GM19455 (cell line): Measurements from ENCODE around the gene KRT35.

Experiments
- ATAC-seq: cut with Tn5 transposase; IDR thresholded peaks from one replicate; pipeline ENCODE4 v1.9.1; 2021; ENCODE audit not compliant: unreplicated experiment

KRT35 gene

GRCh38 chr17:41512546-41513167, 31.7 kb upstream of the KRT35 start:
- no peak for ATAC-seq

DNA sequence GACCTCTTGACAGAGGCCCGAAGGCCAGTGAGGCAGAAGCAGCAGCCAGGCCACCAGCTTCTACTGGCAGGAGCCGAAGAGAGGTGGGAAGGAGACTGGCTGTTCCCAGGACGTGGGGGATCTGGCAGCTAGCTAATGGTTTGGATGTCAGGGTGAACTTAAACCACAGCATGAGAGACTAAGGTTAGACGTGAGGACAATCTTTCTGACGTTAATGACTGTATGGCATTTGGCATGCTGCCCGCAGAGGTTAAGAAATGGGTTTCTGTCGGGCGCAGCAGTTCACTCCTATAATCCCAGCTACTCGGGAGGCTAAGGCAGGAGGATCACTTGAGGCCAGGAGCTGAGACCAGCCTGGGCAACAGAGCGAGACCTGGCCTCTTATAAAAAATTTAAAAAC, 30.8 kb upstream of the KRT35 start:
- ATAC-seq: no peak

- ATAC-seq: no peak
Observed at GRCh38 chr17:41511116-41511515, 30.2 kb upstream of the KRT35 start.

DNA sequence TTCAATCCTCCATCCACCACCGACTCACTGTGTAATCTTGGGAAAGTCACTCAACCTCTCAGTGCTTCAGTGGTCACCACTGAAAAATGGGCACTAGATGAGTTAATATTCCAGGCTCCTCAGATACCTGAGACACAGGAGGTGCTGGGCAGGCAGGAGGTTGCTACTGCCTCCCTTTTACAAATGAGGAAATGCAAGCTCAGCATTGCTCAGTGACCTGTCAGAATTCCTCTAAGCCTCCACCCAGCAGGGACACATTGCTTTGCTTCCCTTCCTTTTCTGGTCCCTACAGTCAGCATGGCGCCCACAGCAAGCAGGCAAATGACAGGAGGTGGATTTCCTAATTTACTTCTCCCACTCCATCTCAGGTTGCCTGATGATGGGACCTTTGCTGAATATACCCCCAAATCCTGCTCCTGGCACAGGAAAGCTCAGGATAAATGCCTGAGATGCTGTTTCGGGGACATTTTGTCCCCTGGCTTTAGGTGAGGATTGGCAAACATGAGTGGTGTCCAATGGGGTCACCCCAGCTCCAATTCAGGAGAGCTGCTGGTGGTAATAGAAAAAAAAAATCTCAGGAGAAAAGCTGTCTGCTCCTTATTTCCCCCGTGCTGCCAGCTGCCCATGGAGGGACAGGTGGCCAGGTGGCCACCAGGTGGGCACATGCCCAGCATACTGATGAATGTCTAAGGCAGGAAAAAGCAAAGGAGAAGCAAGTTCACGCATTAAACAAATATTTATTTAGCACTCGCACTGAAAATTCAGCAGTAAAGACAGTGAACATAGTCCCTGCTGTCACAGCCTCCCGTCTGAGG, 29.5 kb upstream of the KRT35 start:
- no peak for ATAC-seq

GRCh38 chr17:41507315-41507880, 26.4 kb upstream of the KRT35 start:
- no peak for ATAC-seq

- no peak for ATAC-seq
Observed at GRCh38 chr17:41505809-41506767, 25.1 kb upstream of the KRT35 start.

- no peak for ATAC-seq
Observed at GRCh38 chr17:41505007-41505808, 24.3 kb upstream of the KRT35 start, which contains the start of gene KRT13. TSS of gene KRT13 (minus strand) at chr17:41505612. CDS start at chr17:41505550, 62 bp downstream.

DNA sequence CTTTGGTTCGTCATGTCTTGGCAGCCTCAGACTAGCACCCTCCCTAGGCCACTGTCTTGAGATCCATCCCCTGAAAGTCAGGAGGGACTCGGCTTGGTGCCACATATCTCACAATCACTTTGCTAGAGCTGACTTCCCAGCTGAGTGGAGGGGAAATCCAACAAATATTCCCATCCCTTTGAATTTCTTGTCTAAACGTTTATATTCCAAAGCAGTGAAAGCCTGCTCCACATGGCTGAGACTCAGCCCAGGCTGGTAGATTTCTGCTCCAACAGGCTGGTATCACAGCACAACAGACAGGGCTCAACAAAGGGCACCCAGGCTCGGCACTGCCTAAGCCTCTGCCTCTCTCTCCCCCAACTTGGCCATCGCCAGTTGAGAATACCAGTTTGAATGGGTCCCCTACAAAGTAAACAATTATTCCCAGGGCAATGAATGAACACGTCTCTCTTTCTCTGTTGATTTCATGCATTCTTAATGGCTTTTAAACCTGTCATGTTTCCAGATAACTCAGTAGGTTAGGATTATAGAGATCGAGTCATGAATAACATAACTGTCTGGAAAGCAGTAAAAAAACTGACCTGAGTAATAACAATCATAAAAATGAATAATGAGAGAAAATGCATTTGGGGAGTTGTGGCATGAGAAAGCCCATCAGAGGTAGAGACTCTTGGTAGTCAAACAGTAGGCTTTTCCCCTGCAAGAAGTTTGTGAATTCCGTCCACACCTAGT, 23.5 kb upstream of the KRT35 start:
- no peak for ATAC-seq

GRCh38 chr17:41503202-41503601, 22.3 kb upstream of the KRT35 start:
- ATAC-seq: no peak

DNA sequence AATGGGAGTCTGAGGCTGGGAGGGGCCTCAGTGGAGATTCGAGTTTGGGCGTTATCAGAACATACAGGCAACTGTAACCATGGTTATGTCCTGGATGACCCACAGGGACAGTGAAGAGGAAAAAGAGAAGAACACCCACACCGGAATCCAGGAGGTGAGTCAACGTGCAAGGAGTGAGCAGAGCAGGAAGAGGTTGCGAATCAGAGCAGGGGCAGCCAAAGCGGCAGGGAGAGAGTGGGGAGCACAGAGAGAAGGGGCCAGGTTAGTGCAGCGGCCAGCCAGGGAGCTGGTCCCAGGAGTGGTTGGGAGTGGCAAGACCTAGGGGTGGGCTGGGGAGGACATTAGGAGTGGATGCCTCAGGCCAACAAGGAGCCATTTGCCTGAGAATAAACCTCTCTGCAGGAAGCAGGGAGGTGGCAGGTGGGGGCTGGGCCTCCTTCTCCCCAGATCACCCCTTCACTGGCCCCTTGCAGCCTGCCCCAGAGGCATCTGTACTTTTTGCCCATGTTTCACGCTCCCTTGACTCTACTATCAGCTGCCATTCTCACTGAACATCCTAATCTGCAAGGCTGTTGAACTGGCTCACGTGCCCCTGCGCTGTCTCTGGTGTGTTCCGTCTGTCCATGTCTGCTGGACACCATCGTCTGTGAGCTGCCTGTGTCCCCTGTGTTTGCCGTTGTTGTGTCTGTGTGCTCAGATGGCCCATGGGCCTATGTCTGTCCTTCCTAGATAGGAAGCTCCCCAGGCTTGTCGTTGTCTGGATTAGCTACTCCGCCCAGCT, 19.4 kb upstream of the KRT35 start:
- no peak for ATAC-seq

DNA sequence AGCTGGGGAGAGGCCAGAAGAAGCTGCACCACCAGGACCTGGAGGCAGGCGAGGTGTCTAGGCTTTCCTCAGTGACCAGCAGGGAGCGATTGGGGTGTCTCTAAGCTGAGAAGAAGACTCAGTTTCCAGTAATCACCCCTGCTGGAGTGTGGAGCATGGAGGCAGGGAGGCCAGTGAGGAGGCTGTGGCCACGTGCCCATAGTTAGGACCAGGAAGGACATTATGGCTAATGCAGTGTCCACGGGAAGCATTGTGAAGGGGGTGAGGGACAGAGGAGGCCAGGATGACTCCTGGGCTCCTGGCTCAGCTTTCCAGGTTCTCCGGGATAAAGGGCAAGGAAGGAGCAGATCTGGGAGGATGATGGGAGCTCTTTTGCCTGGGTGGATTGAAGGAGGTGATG, 18.8 kb upstream of the KRT35 start:
- no peak for ATAC-seq

DNA sequence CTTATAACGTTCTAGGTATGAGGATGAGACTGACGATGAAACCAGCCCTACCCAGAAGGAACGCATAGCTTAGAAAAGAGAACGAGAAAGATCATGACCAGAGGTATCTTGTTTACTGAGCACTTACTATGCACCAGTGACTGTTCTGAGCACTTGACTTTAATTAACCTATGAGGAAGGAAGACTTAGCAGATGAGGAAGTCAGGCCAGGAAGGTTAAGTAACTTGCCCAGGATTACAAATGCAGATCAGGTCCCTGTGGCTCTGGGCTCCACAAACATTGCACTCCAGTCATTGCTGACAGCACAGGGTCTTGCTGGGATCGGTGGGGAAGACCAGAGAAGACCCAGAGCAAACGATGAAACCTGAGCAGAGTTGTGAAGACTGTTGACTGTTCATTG, 17.3 kb upstream of the KRT35 start:
- no peak for ATAC-seq

DNA sequence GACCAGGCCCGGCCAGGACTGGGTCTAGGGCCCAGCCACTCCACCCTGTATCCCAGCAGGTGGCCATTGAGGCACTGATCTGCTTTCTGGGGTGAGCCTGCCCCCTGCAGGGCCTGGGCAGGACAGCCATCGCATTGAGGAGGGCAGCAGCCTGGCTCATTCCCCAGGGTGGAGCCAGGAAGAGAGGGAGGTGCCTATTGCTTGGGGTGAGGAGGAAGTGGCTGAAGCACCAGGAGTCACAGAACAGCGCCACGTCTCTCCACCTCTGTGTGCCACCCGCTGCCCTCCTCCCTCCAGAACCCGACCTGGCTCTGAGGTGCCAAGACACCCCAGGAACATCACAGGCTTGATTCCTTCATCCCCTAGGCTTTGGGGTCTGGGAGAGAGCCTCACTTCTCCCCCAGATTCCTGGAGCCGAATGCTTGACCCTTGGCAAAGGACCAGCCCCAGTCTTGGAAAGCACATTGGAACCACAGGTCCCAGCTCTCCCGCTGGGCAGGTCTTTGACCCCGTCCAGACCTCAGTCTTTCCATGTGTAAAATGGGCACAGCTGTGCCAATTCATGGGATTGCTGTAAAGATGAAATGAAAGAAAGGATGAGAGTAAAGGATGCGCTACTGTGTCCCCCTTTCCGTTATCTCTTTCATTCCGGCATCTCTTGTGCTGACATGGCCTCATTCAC, 16.0 kb upstream of the KRT35 start:
- ATAC-seq: no peak

- ATAC-seq: no peak
Observed at GRCh38 chr17:41494524-41494923, 13.6 kb upstream of the KRT35 start.

GRCh38 chr17:41492771-41493170, 11.8 kb upstream of the KRT35 start:
- ATAC-seq: no peak

GRCh38 chr17:41492351-41492750, 11.4 kb upstream of the KRT35 start:
- no peak for ATAC-seq

DNA sequence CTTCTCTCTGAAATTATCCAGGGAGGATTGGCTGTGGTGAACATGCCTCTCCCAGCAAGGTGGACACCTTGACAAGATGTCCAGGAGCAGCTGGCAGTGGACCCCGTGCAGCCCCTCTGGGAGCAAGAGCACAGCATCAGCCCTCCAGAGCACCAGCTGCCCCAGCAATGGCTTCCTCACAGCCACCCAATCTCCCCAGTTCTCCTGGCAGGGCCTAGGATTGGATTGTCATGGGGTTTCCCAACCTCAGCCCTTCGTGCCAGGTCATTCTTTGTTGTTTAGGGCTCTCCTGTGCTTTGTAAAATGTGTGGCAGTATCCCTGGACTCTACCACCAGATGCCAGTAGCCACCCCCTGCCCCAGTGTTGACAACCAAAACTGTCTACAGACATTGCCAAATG, 10.5 kb upstream of the KRT35 start:
- no peak for ATAC-seq
